GM10266 (cell line): ENCODE measurements around the gene VWDE.
"Not testable (repeated sequence)": the region's sequence is repeated elsewhere in the genome, so short reads cannot be mapped to it uniquely, and the experiment has no call there.

Source experiments
- DNase-seq: peaks from one replicate; pipeline ENCODE4 v3.0.0; 2012; ENCODE audit errors: extremely low spot score
- TF ChIP-seq, protein P1 (sequence below): IDR thresholded peaks from 2 replicates; pipeline ENCODE4 v1.5.1; 2012; ENCODE audit warnings: mild to moderate bottlenecking, low read depth; ENCODE audit not compliant: control insufficient read depth, insufficient read depth; ENCODE audit errors: missing control alignments

VWDE gene

DNA sequence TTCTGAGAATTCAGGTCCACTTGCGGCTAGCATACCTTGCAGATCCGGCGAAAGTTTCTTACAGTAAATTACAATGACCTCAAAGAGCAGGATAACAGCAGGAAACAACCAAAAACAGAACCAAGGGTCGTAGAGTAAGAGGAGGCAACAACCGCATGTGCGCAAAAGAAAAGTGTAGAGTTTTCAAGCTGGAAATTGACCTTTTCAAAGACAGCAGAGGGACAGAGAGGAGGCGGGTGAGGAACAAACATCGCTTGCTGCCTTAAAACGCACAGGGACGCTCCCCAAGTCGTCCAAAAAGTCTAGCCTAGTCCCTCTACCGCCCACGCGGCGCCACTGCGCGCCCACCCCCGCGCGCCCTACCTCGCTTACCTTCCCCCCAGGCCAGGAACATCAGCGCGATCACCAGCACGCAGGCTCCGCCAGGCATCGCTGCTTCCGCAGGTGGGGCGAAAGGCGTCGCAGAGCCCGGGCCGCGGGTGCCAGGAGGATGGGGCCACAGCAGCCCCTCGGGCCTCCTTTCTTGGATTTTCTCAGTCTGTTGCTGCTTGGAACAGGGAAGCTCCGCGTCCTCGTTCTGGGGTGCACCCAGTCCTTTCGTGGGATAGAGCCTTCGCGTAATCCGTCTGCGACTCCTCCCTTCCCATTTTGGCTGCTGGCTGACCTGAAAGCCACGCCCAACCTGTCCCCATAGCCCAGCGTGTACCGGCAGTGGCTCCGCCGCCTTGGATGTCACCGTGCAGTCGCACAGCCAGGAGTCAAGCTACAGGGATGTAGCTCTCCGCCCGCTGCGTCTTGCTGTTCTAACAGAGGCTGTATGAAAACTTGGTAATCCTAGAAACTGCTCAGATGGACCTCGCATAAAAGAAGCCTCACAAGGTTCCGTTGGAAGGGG, at the start of gene VWDE:
Gene VWDE, minus strand, starts transcription at position 579 of the 895 bp plus-strand sequence. Its CDS starts 149 bp downstream, at position 430.
- TF ChIP-seq, protein P1, sequence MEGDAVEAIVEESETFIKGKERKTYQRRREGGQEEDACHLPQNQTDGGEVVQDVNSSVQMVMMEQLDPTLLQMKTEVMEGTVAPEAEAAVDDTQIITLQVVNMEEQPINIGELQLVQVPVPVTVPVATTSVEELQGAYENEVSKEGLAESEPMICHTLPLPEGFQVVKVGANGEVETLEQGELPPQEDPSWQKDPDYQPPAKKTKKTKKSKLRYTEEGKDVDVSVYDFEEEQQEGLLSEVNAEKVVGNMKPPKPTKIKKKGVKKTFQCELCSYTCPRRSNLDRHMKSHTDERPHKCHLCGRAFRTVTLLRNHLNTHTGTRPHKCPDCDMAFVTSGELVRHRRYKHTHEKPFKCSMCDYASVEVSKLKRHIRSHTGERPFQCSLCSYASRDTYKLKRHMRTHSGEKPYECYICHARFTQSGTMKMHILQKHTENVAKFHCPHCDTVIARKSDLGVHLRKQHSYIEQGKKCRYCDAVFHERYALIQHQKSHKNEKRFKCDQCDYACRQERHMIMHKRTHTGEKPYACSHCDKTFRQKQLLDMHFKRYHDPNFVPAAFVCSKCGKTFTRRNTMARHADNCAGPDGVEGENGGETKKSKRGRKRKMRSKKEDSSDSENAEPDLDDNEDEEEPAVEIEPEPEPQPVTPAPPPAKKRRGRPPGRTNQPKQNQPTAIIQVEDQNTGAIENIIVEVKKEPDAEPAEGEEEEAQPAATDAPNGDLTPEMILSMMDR, result no peak
- peak; percentile 40 for DNase-seq

DNA sequence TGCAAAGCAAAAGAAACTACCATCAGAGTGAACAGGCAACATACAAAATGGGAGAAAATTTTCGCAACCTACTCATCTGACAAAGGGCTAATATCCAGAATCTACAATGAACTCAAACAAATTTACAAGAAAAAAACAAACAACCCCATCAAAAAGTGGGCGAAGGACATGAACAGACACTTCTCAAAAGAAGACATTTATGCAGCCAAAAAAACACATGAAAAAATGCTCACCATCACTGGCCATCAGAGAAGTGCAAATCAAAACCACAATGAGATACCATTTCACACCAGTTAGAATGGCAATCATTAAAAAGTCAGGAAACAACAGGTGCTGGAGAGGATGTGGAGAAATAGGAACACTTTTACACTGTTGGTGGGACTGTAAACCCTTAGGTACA, 49.5 kb upstream of the VWDE start:
- not testable (repeated sequence) for DNase-seq

- TF ChIP-seq, protein P1, result no peak
Measured at GRCh38 chr7:12450615-12451014, 47.0 kb upstream of the VWDE start.

GRCh38 chr7:12444785-12445184, 41.1 kb upstream of the VWDE start:
- DNase-seq, result no peak
- TF ChIP-seq, protein P1, result no peak

More at GRCh38 chr7:12450615-12451014, 47.0 kb upstream of the VWDE start:
- DNase-seq, result no peak

DNA sequence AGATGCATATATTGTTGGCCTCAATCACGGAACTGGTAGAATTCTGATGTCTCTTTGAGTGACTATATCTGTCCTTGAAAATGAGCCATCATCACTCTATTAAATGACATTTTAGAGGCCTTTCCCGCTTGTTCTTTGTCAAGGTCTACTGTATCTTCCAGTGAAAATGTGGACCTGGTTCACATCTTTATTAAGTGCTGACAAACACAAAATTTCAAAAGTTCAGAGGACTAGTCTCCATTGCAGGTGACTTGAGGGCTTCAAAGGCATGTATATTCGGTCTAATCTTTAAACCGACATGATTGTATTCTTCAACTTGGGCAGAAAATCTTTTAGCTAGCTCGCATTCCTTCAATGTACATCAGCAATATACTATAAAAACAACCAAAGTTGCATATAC, 36.6 kb upstream of the VWDE start:
- TF ChIP-seq, protein P1, result no peak
- no peak for DNase-seq

DNA sequence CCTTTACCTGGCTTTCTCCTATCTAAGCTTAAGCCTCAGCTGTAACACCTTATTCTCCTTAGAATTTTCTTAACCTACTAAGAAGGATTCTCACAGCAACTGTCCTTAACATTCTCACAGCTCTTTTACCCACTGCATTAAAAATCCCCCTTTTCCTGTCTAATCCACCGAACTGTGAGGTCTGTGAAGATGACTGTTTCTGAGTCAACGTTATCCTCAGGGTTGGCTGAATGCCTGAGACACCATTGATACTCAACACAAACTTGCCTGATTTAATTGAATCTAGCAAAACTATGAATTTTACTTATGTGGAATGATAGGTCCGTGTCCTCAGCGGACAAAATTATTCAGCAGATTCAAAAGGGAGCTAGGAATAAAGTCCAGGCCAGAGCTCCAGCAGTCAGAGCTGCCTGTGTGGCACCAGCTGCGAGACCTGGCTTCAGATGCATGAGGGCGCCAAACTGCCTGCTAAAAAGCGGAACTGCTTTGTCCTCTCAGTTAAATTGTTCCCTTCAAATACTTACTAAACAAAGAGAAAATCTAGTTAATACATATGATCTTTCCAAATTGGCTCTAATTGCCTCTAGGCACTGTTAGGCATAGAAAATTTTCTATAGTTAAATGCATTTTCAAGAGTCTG, 33.4 kb upstream of the VWDE start:
- TF ChIP-seq, protein P1, result peak; percentile 20
- DNase-seq, result no peak

- DNase-seq, result no peak
Measured at GRCh38 chr7:12436126-12436525, 32.5 kb upstream of the VWDE start.

More at GRCh38 chr7:12436126-12436525, 32.5 kb upstream of the VWDE start:
- TF ChIP-seq, protein P1, result no peak
